Measurements from ENCODE around the gene PHKA2.

Gene PHKA2

GRCh38 chrX:18935893-18936292 lies 48.0 kb downstream of the PHKA2 start:
- DNase-seq (ENCODE audit: low read depth in 1 of 2, low spot score in 1 of 2) = no peak

- no peak for DNase-seq (ENCODE audit: low read depth in 1 of 2, low spot score in 1 of 2)
Measured at GRCh38 chrX:18934708-18935107, 49.2 kb downstream of the PHKA2 start.

- DNase-seq (ENCODE audit: low read depth in 1 of 2, low spot score in 1 of 2) = no peak
Measured at GRCh38 chrX:18933617-18934016, 50.3 kb downstream of the PHKA2 start.

- no peak for DNase-seq (ENCODE audit: low read depth in 1 of 2, low spot score in 1 of 2)
Measured at GRCh38 chrX:18931972-18932371, 51.9 kb downstream of the PHKA2 start.

GRCh38 chrX:18929775-18930174 lies 54.1 kb downstream of the PHKA2 start:
- DNase-seq (ENCODE audit: low read depth in 1 of 2, low spot score in 1 of 2) = no peak

- no peak for DNase-seq (ENCODE audit: low read depth in 1 of 2, low spot score in 1 of 2)
Measured at GRCh38 chrX:18927558-18927957, 56.4 kb downstream of the PHKA2 start.

GRCh38 chrX:18924507-18925088 lies 59.3 kb downstream of the PHKA2 start:
- DNase-seq (ENCODE audit: low read depth in 1 of 2, low spot score in 1 of 2) = no peak

GRCh38 chrX:18920566-18920965 lies 63.3 kb downstream of the PHKA2 start:
- DNase-seq (ENCODE audit: low read depth in 1 of 2, low spot score in 1 of 2) = no peak

GRCh38 chrX:18920079-18920478 lies 63.8 kb downstream of the PHKA2 start:
- no peak for DNase-seq (ENCODE audit: low read depth in 1 of 2, low spot score in 1 of 2)

GRCh38 chrX:18917831-18918230 lies 66.1 kb downstream of the PHKA2 start:
- no peak for DNase-seq (ENCODE audit: low read depth in 1 of 2, low spot score in 1 of 2)

- no peak for DNase-seq (ENCODE audit: low read depth in 1 of 2, low spot score in 1 of 2)
Measured at GRCh38 chrX:18906286-18906685, 77.6 kb downstream of the PHKA2 start.

GRCh38 chrX:18900401-18900976 lies 83.4 kb downstream of the PHKA2 start:
- no peak for DNase-seq (ENCODE audit: low read depth in 1 of 2, low spot score in 1 of 2)

GRCh38 chrX:18899796-18900380 lies 84.0 kb downstream of the PHKA2 start:
- DNase-seq (ENCODE audit: low read depth in 1 of 2, low spot score in 1 of 2) = no peak

GRCh38 chrX:18898492-18898891 lies 85.4 kb downstream of the PHKA2 start:
- DNase-seq (ENCODE audit: low read depth in 1 of 2, low spot score in 1 of 2) = no peak

- no peak for DNase-seq (ENCODE audit: low read depth in 1 of 2, low spot score in 1 of 2)
Measured at GRCh38 chrX:18898091-18898490, 85.8 kb downstream of the PHKA2 start.

- DNase-seq (ENCODE audit: low read depth in 1 of 2, low spot score in 1 of 2) = no peak
Measured at GRCh38 chrX:18897611-18898010, 86.3 kb downstream of the PHKA2 start.

GRCh38 chrX:18896680-18897544 lies 87.0 kb downstream of the PHKA2 start:
- DNase-seq (ENCODE audit: low read depth in 1 of 2, low spot score in 1 of 2) = no peak

- DNase-seq (ENCODE audit: low read depth in 1 of 2, low spot score in 1 of 2) = no peak
Measured at GRCh38 chrX:18895189-18895951, 88.5 kb downstream of the PHKA2 start.

GRCh38 chrX:18894156-18894555 lies 89.8 kb downstream of the PHKA2 start:
- no peak for DNase-seq (ENCODE audit: low read depth in 1 of 2, low spot score in 1 of 2)

GRCh38 chrX:18893536-18893935 lies 90.4 kb downstream of the PHKA2 start:
- DNase-seq (ENCODE audit: low read depth in 1 of 2, low spot score in 1 of 2) = no peak

GRCh38 chrX:18892899-18893298 lies 91.0 kb downstream of the PHKA2 start:
- DNase-seq (ENCODE audit: low read depth in 1 of 2, low spot score in 1 of 2) = no peak
